Endothelial cell (in vitro differentiated cells): ENCODE results near the gene MACF1. TPM values are rescaled to one million over a fixed set of nuclear protein-coding genes. Genes with fewer than 3 reads are reported as not detected.

ENCODE experiments used
- DNase-seq: peaks from one replicate; pipeline ENCODE4 v3.0.0; 2021; ENCODE audit warnings: low spot score
- H3K27ac Mint-ChIP-seq: one replicate; pipeline ENCODE4 v1.8.0; 2021; ENCODE audit warnings: mixed read lengths, inconsistent platforms; ENCODE audit not compliant: unreplicated experiment
- H3K27me3 Mint-ChIP-seq: one replicate; pipeline ENCODE4 v1.8.0; 2021; ENCODE audit warnings: mild to moderate bottlenecking, moderate library complexity, mixed read lengths, inconsistent platforms; ENCODE audit not compliant: unreplicated experiment
- H3K36me3 Mint-ChIP-seq: one replicate; pipeline ENCODE4 v1.8.0; 2021; ENCODE audit warnings: mild to moderate bottlenecking, low read depth, mixed read lengths, inconsistent platforms; ENCODE audit not compliant: unreplicated experiment
- H3K4me1 Mint-ChIP-seq: one replicate; pipeline ENCODE4 v1.8.0; 2021; ENCODE audit warnings: mild to moderate bottlenecking, mixed read lengths, inconsistent platforms; ENCODE audit not compliant: unreplicated experiment
- H3K4me3 Mint-ChIP-seq: one replicate; pipeline ENCODE4 v1.8.0; 2021; ENCODE audit warnings: mild to moderate bottlenecking, mixed read lengths, inconsistent platforms; ENCODE audit not compliant: unreplicated experiment
- H3K9me3 Mint-ChIP-seq: one replicate; pipeline ENCODE4 v1.8.0; 2021; ENCODE audit warnings: mixed read lengths, inconsistent platforms; ENCODE audit not compliant: unreplicated experiment
- CTCF ChIP-seq: fragments of 200-600 bp; sonication (generic); IDR thresholded peaks from one replicate; pipeline ENCODE4 v1.5.0; 2021; ENCODE audit warnings: antibody characterized with exemption; ENCODE audit not compliant: unreplicated experiment
- total RNA-seq: library from RNA; stranded (reverse); fragmentation: NEBNext Ultra II Directional; extraction: Animal tissue kit (Norgen Biotek cat#: 25700); gene quantifications from one replicate; pipeline ENCODE4 v1.2.1, GENCODE V29; 2021; ENCODE audit not compliant: unreplicated experiment

Gene MACF1
- total RNA-seq, 1 donor from 2014 or later = 511 TPM

GRCh38 chr1:39173995-39174380, 30.5 kb upstream of the MACF1 start:
- H3K4me3 Mint-ChIP-seq = no peak overlapping the region
- no peaks in the 10 kb centered on the region for H3K9me3 Mint-ChIP-seq
- peak overlapping the region; percentile 86 for H3K27ac Mint-ChIP-seq

GRCh38 chr1:39174390-39175081, 30.0 kb upstream of the MACF1 start:
- no peak for DNase-seq
- H3K27ac Mint-ChIP-seq = no peak overlapping the region
- H3K4me3 Mint-ChIP-seq = no peak overlapping the region
- H3K27me3 Mint-ChIP-seq = peaks cover 4% of the 10 kb centered on the region
- peaks cover 64% of the 10 kb centered on the region for H3K4me1 Mint-ChIP-seq
- H3K9me3 Mint-ChIP-seq = no peaks in the 10 kb centered on the region
- peaks cover 4% of the 10 kb centered on the region for H3K36me3 Mint-ChIP-seq
- TF ChIP-seq CTCF = no peak

More at GRCh38 chr1:39173995-39174380, 30.5 kb upstream of the MACF1 start:
- H3K27me3 Mint-ChIP-seq = peaks cover 4% of the 10 kb centered on the region
- TF ChIP-seq CTCF = no peak
- no peak for DNase-seq
- H3K4me1 Mint-ChIP-seq = peaks cover 65% of the 10 kb centered on the region
- H3K36me3 Mint-ChIP-seq = peaks cover 4% of the 10 kb centered on the region

GRCh38 chr1:39177706-39178105, 26.8 kb upstream of the MACF1 start:
- no peak for DNase-seq
- no peak for TF ChIP-seq CTCF
- no peaks in the 10 kb centered on the region for H3K36me3 Mint-ChIP-seq
- no peaks in the 10 kb centered on the region for H3K9me3 Mint-ChIP-seq
- H3K4me1 Mint-ChIP-seq = peaks cover 50% of the 10 kb centered on the region
- no peak overlapping the region for H3K4me3 Mint-ChIP-seq
- no peak overlapping the region for H3K27ac Mint-ChIP-seq
- H3K27me3 Mint-ChIP-seq = no peaks in the 10 kb centered on the region

- DNase-seq = no peak
- no peaks in the 10 kb centered on the region for H3K36me3 Mint-ChIP-seq
- no peak overlapping the region for H3K27ac Mint-ChIP-seq
- peaks cover 49% of the 10 kb centered on the region for H3K4me1 Mint-ChIP-seq
- H3K4me3 Mint-ChIP-seq = no peak overlapping the region
- no peaks in the 10 kb centered on the region for H3K9me3 Mint-ChIP-seq
- no peak for TF ChIP-seq CTCF
- H3K27me3 Mint-ChIP-seq = no peaks in the 10 kb centered on the region
Measured at GRCh38 chr1:39178541-39179431, 25.7 kb upstream of the MACF1 start.

- H3K9me3 Mint-ChIP-seq = no peaks in the 10 kb centered on the region
- no peak for DNase-seq
- no peaks in the 10 kb centered on the region for H3K36me3 Mint-ChIP-seq
- H3K4me3 Mint-ChIP-seq = no peak overlapping the region
- TF ChIP-seq CTCF = no peak
- peaks cover 53% of the 10 kb centered on the region for H3K4me1 Mint-ChIP-seq
- no peak overlapping the region for H3K27ac Mint-ChIP-seq
- peaks cover 3% of the 10 kb centered on the region for H3K27me3 Mint-ChIP-seq
Measured at GRCh38 chr1:39181311-39181710, 23.2 kb upstream of the MACF1 start.
